ENCODE results near the gene CLK2. TPM values are rescaled to one million over a fixed set of nuclear protein-coding genes. Genes with fewer than 3 reads are reported as not detected.

The CLK2 gene
- total and polyA plus RNA-seq, 9 of the 15 experiments (the other 6 are each of a cell fraction or from before 2014, with no cell fraction given), result 13.5 to 81.4 (median 39.6) TPM

- TF ChIP-seq ZBTB40 (IDR thresholded peaks at IDR 0.05) (peak; percentile 59; the same call in 1 of the 2 replicates), ZBTB40 (CRISPR knock-in tag; IDR thresholded peaks at IDR 0.05) (no peak), ARID4B (CRISPR knock-in tag; IDR thresholded peaks at IDR 0.05) (peak; percentile 22; the same call in 1 of the 2 replicates), TAL1 (IDR thresholded peaks at IDR 0.05) (no peak), ATF6 (CRISPR knock-in tag; IDR thresholded peaks at IDR 0.05) (no peak), MLLT1 (IDR thresholded peaks at IDR 0.05) (0 out of 4 replicates have a peak, but pooled peaks of 1 of the 2 experiments have one; percentile 8), NFRKB (IDR thresholded peaks at IDR 0.05; ENCODE audit: low read depth) (peak; percentile 25), NBN (IDR thresholded peaks at IDR 0.05; ENCODE audit: low read depth) (0 out of 2 replicates have a peak, but pooled peaks have one; percentile 39)
These were observed 600 bp downstream of the CLK2 start (continued) for GRCh38 chr1:155272466-155273342.
